ENCODE measurements around the gene SMIM30. TPM values are rescaled to one million over a fixed set of nuclear protein-coding genes. Genes with fewer than 3 reads are reported as not detected.

Gene SMIM30
- total and polyA plus RNA-seq, 2 of the 8 experiments (the other 6 are each of a cell fraction or from before 2014, with no cell fraction given) = 35.2 to 49.7 TPM

DNA sequence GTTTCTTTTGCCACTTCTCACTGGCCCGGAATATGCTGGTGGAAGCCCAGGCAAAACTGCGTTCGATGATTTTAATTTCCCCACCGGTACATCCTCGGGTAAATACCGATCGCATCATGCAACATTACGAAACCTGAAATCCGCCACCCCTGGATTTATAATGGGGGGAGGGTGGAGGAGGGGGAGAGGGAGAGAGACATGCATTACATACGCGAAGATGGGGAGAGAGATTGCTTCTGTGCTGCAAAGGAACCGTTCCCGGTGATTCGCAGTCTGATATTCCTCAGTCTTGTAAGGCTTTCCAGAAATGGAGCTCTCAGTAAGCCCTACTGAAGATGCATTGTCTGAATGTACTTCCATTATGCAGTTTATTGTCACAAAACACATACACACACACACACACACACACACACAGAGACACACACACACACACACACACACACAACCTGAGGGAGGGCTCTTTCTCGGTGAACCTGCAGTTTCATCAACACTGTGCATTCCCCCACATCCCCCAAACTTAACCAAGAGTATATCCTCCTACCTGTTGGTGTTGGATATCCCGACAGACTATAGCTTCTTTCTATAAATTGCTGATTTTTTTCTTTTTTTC, 32.5 kb downstream of the SMIM30 start:
- Histone ChIP-seq H3K79me2 (ENCODE audit: control insufficient read depth in 1 of 2, insufficient read depth in 2 of 2, low read length in 2 of 2) (no peaks in the 10 kb centered on the region), H3K9ac (replicated peaks in 1 of 4; ENCODE audit: extremely low read depth in 1 of 4, low read depth in 3 of 4, low read length in 3 of 4) (no peak overlapping the region), H3K36me3 (ENCODE audit: control insufficient read depth in 2 of 4, insufficient read depth in 4 of 4, low read length in 3 of 4) (no peaks in the 10 kb centered on the region), H3K18ac (ENCODE audit: extremely low read depth, low read length) (no peak overlapping the region), H3K4me2 (ENCODE audit: insufficient read depth in 1 of 2, low read depth in 2 of 2, low read length in 2 of 2) (peak overlapping the region; percentile 73 to 96), H4K8ac (ENCODE audit: extremely low read depth, insufficient read depth, low read length) (no peak overlapping the region), H2BK5ac (ENCODE audit: low read depth, low read length) (no peak overlapping the region), H2BK12ac (ENCODE audit: low read depth, low read length) (no peak overlapping the region), H2BK120ac (replicated peaks; ENCODE audit: low read depth, low read length) (no peak overlapping the region), H4K20me1 (replicated peaks in 1 of 2; ENCODE audit: control insufficient read depth in 1 of 2, insufficient read depth in 2 of 2, low read length in 2 of 2) (peaks cover 0 to 2% of the 10 kb centered on the region in 2 experiments), H2AFZ (ENCODE audit: low read length) (peak overlapping the region; percentile 84), H3K56ac (replicated peaks; ENCODE audit: insufficient read length, low read depth, low read length) (no peak overlapping the region), H2BK15ac (ENCODE audit: low read length) (no peak overlapping the region), H3K4me1 (replicated peaks in 1 of 4; ENCODE audit: control insufficient read depth in 3 of 4, insufficient read depth in 4 of 4, low read length in 3 of 4) (peaks cover 0 to 9% (median 4%) of the 10 kb centered on the region in 4 experiments; a peak in 4 of 7 replicates), H3K23ac (ENCODE audit: insufficient read length) (no peak overlapping the region), H3K27ac (ENCODE audit: low read depth, low read length) (no peak overlapping the region), H4K91ac (replicated peaks; ENCODE audit: insufficient read length, low read length) (no peak overlapping the region), H4K5ac (ENCODE audit: insufficient read length, low read depth, low read length) (no peak overlapping the region), H3K4me3 (ENCODE audit: extremely low read depth in 1 of 4, insufficient read depth in 2 of 4, low read depth in 3 of 4, low read length in 4 of 4) (peak overlapping the region in 2 of 4 experiments; percentile 44 to 46; a peak in 3 of 8 replicates), H3K23me2 (ENCODE audit: low read depth, low read length) (peaks cover 2% of the 10 kb centered on the region; the same call in 1 of the 2 replicates), H3K27me3 (replicated peaks in 1 of 4; ENCODE audit: control insufficient read depth in 3 of 4, extremely low read depth in 1 of 4, insufficient read depth in 3 of 4, low read length in 3 of 4) (peaks cover 7 to 38% (median 19%) of the 10 kb centered on the region in 4 experiments; a peak in 6 of 7 replicates), H2AK5ac (ENCODE audit: low read depth, low read length) (no peak overlapping the region), H3K9me3 (ENCODE audit: insufficient read depth in 2 of 2, low read depth in 1 of 2, low read length in 1 of 2) (no peaks in the 10 kb centered on the region), H3K4ac (replicated peaks; ENCODE audit: insufficient read length, low read depth, low read length) (no peak overlapping the region), H3K79me1 (ENCODE audit: low read depth, low read length) (no peaks in the 10 kb centered on the region), H3K14ac (ENCODE audit: insufficient read length) (no peak overlapping the region), H2BK20ac (ENCODE audit: low read length) (no peak overlapping the region)
- ChIA-PET POLR2A (ENCODE audit: partially characterized antibody) (interaction anchor here (1.2 to 1.5 kb wide), 2 partner anchors 9 to 29 kb away, joined by 3 to 5 read pairs; no protein-coding TSS in a partner anchor), CTCF (ENCODE audit: partially characterized antibody) (interaction anchor here (0.7 kb wide), 1 partner anchor 87 kb away, joined by 3 read pairs; no protein-coding TSS in a partner anchor)
- DNase-seq (ENCODE audit: low read depth in 1 of 2, low spot score in 2 of 2) (no peak), FAIRE-seq (no peak)
- TF ChIP-seq RXRA (IDR thresholded peaks at IDR 0.05; ENCODE audit: insufficient read depth, low read depth, low read length) (no peak), BACH1 (IDR thresholded peaks at IDR 0.05; ENCODE audit: low read length) (no peak), HDAC6 (IDR thresholded peaks at IDR 0.05; ENCODE audit: low read depth, low read length) (no peak), CREB1 (IDR thresholded peaks at IDR 0.05) (no peak), HDAC2 (IDR thresholded peaks at IDR 0.05; ENCODE audit: borderline replicate concordance in 1 of 2, low read depth in 2 of 2, low read length in 2 of 2) (no peak), KDM1A (IDR thresholded peaks at IDR 0.05; ENCODE audit: borderline replicate concordance, low read length) (no peak), CEBPB (IDR thresholded peaks at IDR 0.05; ENCODE audit: low read depth, low read length) (no peak), SP2 (IDR thresholded peaks at IDR 0.05; ENCODE audit: low read length) (no peak)
- WGBS, 2 experiments (ENCODE audit: extremely low coverage in 1 of 2, insufficient coverage in 1 of 2, insufficient read length in 1 of 2, insufficient replicate concordance in 2 of 2, low coverage in 1 of 2, low lambda C conversion rate in 2 of 2, missing lambda C conversion rate in 1 of 2) = 67% methylated on average over 15 of the region's 16 CpGs; no CpG with 5 or more reads in 1 of the 2 experiments

Measured in H1 (cell line).